Cardiac muscle cell (in vitro differentiated cells and primary cell): ENCODE data around the gene SLC5A4. TPM values are rescaled to one million over a fixed set of nuclear protein-coding genes. Genes with fewer than 3 reads are reported as not detected.

Experiments used
- DNase-seq, 2 donors: peaks; one replicate each; pipeline versions ENCODE4 v3.0.0 to v3.0.0-alpha.2; 2010 to 2017; ENCODE audit warnings: low read depth in 1 of 2, low spot score in 1 of 2
- H3K27ac ChIP-seq: fragments of 200-600 bp; sonication (generic); 2 replicates; pipeline ENCODE4 v1.5.1; 2016
- H3K27me3 ChIP-seq: fragments of 200-600 bp; sonication (generic); 2 replicates; pipeline ENCODE4 v1.6.0; 2016; ENCODE audit warnings: control low read depth
- H3K36me3 ChIP-seq: fragments of 200-600 bp; sonication (generic); 2 replicates; pipeline ENCODE4 v1.5.1; 2016; ENCODE audit warnings: control low read depth
- H3K4me1 ChIP-seq: fragments of 200-600 bp; sonication (generic); 2 replicates; pipeline ENCODE4 v1.8.1; 2017; ENCODE audit warnings: low read depth, mild to moderate bottlenecking, mixed run types
- H3K4me3 ChIP-seq: fragments of 200-600 bp; sonication (generic); 2 replicates; pipeline ENCODE4 v1.5.1; 2016; ENCODE audit warnings: mild to moderate bottlenecking
- H3K9me3 ChIP-seq: fragments of 200-600 bp; sonication (generic); 2 replicates; pipeline ENCODE4 v1.5.1; 2017; ENCODE audit warnings: low read depth, mild to moderate bottlenecking, control low read depth
- CTCF ChIP-seq: IDR thresholded peaks from 2 replicates; pipeline ENCODE4 v1.5.1; 2012; ENCODE audit warnings: low read depth, mild to moderate bottlenecking, low read length
- polyA plus RNA-seq: library from polyadenylated mRNA; unstranded; fragments of >200 nt; fragmentation: Nextera tagmentation; extraction: Ambion mirVana; gene quantifications from 2 replicates; pipeline ENCODE4 v1.2.1, GENCODE V29; 2016
- total RNA-seq: library from RNA; depleted of rRNA; stranded (reverse); fragments of >200 nt; gene quantifications from 2 replicates; pipeline ENCODE4 v1.2.3, GENCODE V29; 2016

SLC5A4 gene
- total and polyA plus RNA-seq, 2 experiments from 2014 or later: not detected

GRCh38 chr22:32216911-32217310 is 38.2 kb downstream of the SLC5A4 start:
- Histone ChIP-seq H3K4me1 (no peaks in the 10 kb centered on the region), H3K4me3 (no peak overlapping the region), H3K36me3 (no peaks in the 10 kb centered on the region), H3K27me3 (no peaks in the 10 kb centered on the region), H3K27ac (no peak overlapping the region), H3K9me3 (no peaks in the 10 kb centered on the region)
- TF ChIP-seq CTCF: no peak
- no peak for DNase-seq

GRCh38 chr22:32211011-32211410 is 44.1 kb downstream of the SLC5A4 start:
- peaks cover 5% of the 10 kb centered on the region for H3K27me3 ChIP-seq
- TF ChIP-seq CTCF: no peak
- H3K4me1 ChIP-seq: no peaks in the 10 kb centered on the region
- no peak for DNase-seq
- no peaks in the 10 kb centered on the region for H3K9me3 ChIP-seq
- no peaks in the 10 kb centered on the region for H3K36me3 ChIP-seq
- no peak overlapping the region for H3K27ac ChIP-seq
- H3K4me3 ChIP-seq: no peak overlapping the region

- no peak for DNase-seq
- no peaks in the 10 kb centered on the region for H3K36me3 ChIP-seq
- H3K27me3 ChIP-seq: peaks cover 16% of the 10 kb centered on the region
- H3K4me3 ChIP-seq: no peak overlapping the region
- H3K27ac ChIP-seq: no peak overlapping the region
- no peaks in the 10 kb centered on the region for H3K9me3 ChIP-seq
- H3K4me1 ChIP-seq: no peaks in the 10 kb centered on the region
- TF ChIP-seq CTCF: no peak
These were observed 46.5 kb downstream of the SLC5A4 start for GRCh38 chr22:32208681-32209080.

- no peak for TF ChIP-seq CTCF
- Histone ChIP-seq H3K36me3 (no peaks in the 10 kb centered on the region), H3K9me3 (no peaks in the 10 kb centered on the region), H3K4me3 (no peak overlapping the region), H3K27ac (no peak overlapping the region), H3K27me3 (peaks cover 22% of the 10 kb centered on the region), H3K4me1 (no peaks in the 10 kb centered on the region)
- no peak for DNase-seq
These were observed 47.1 kb downstream of the SLC5A4 start for GRCh38 chr22:32207971-32208480.

GRCh38 chr22:32206774-32207758 is 48.1 kb downstream of the SLC5A4 start:
- peak; percentile 54 for TF ChIP-seq CTCF
- Histone ChIP-seq H3K4me3 (no peak overlapping the region), H3K9me3 (no peaks in the 10 kb centered on the region), H3K27me3 (peaks cover 31% of the 10 kb centered on the region), H3K27ac (no peak overlapping the region), H3K4me1 (no peaks in the 10 kb centered on the region), H3K36me3 (no peaks in the 10 kb centered on the region)
- DNase-seq: peak; percentile 17 to 25
